PC-3 (cell line): Measurements from ENCODE around the gene DIP2B. TPM values are rescaled to one million over a fixed set of nuclear protein-coding genes. Genes with fewer than 3 reads are reported as not detected.
A peak's percentile ranks its signal among the peaks of the same experiment; 100 is the strongest.

Source experiments
- ATAC-seq: fragments of 200-7000 bp; cut with Tn5 transposase; 2 replicates; pipeline ENCODE4 v1.9.1; 2020; ENCODE audit warnings: mild to moderate bottlenecking, moderate library complexity
- BruUV-seq: library from RNA; stranded (reverse); fragments of 400-500 nt; replicated peaks from 2 replicates; lab custom pipeline; 2021; lab: Mats Ljungman, UMichigan
- CTCF ChIA-PET: fragments of 300-600 bp; sonication (Branson Sonifier 250); formaldehyde crosslinking; loops from one replicate; lab custom pipeline; 2022; ENCODE audit warnings: antibody characterized with exemption; lab: Charles Lee
- POLR2A ChIA-PET: fragments of 300-600 bp; sonication (Branson Sonifier 250); formaldehyde crosslinking; loops from one replicate; lab custom pipeline; 2022; ENCODE audit warnings: antibody characterized with exemption; ENCODE audit not compliant: unreplicated experiment; lab: Charles Lee
- DNase-seq: peaks from one replicate; pipeline ENCODE4 v3.0.0-alpha.2; 2015
- H2AFZ ChIP-seq: fragments of 300-600 bp; sonication (generic); 2 replicates; pipeline ENCODE4 v1.6.0; 2016; ENCODE audit warnings: antibody characterized with exemption, low read length
- H3F3A ChIP-seq: fragments of 300-600 bp; sonication (generic); one replicate; pipeline ENCODE4 v1.6.0; 2017; ENCODE audit warnings: antibody characterized with exemption, low read length, control low read depth, mild to moderate bottlenecking; ENCODE audit not compliant: unreplicated experiment
- H3K27ac ChIP-seq: fragments of 300-600 bp; sonication (generic); 2 replicates; pipeline ENCODE4 v1.5.1; 2016; ENCODE audit warnings: mild to moderate bottlenecking, low read length
- H3K27me3 ChIP-seq: fragments of 300-600 bp; sonication (generic); 2 replicates; pipeline ENCODE4 v1.6.1; 2016; ENCODE audit warnings: low read length, mixed read lengths
- H3K36me3 ChIP-seq: fragments of 300-600 bp; sonication (generic); 2 replicates; pipeline ENCODE4 v1.6.1; 2016; ENCODE audit warnings: low read depth, mixed run types, low read length, mixed read lengths
- H3K4me1 ChIP-seq: fragments of 300-600 bp; sonication (generic); 2 replicates; pipeline ENCODE4 v1.5.1; 2016; ENCODE audit warnings: low read length; ENCODE audit not compliant: insufficient read depth
- H3K4me2 ChIP-seq: fragments of 300-600 bp; sonication (generic); 2 replicates; pipeline ENCODE4 v1.6.0; 2016; ENCODE audit warnings: low read length
- H3K4me3 ChIP-seq: fragments of 300-600 bp; sonication (generic); 2 replicates; pipeline ENCODE4 v1.5.1; 2016; ENCODE audit warnings: mild to moderate bottlenecking, low read length, mixed read lengths
- H3K79me2 ChIP-seq: fragments of 300-600 bp; sonication (generic); 2 replicates; pipeline ENCODE4 v1.6.1; 2017; ENCODE audit warnings: low read length, mixed read lengths
- H3K9ac ChIP-seq: fragments of 300-600 bp; sonication (generic); 2 replicates; pipeline ENCODE4 v1.6.0; 2016; ENCODE audit warnings: mild to moderate bottlenecking, low read length
- H3K9me2 ChIP-seq: fragments of 300-600 bp; sonication (generic); replicated peaks from 2 replicates; pipeline ENCODE4 v1.6.1; 2016; ENCODE audit warnings: mixed run types, low read length, mixed read lengths
- H3K9me3 ChIP-seq: fragments of 300-600 bp; sonication (generic); 2 replicates; pipeline ENCODE4 v1.6.1; 2016; ENCODE audit warnings: low read length, mixed read lengths
- H4K20me1 ChIP-seq: fragments of 300-600 bp; sonication (generic); 2 replicates; pipeline ENCODE4 v1.6.1; 2016; ENCODE audit warnings: low read length, mixed read lengths
- CTCF ChIP-seq: fragments of 300-600 bp; sonication (generic); conservative IDR thresholded peaks from 2 replicates; pipeline ENCODE4 v1.5.1; 2017; ENCODE audit warnings: antibody characterized with exemption, low read depth, mild to moderate bottlenecking, low read length
- EZH2 ChIP-seq: fragments of 300-600 bp; sonication (generic); IDR thresholded peaks from one replicate; pipeline ENCODE4 v1.6.1; 2017; ENCODE audit warnings: antibody characterized with exemption, mild to moderate bottlenecking, low read length; ENCODE audit not compliant: unreplicated experiment
- EZH2phosphoT487 ChIP-seq: fragments of 300-600 bp; sonication (generic); IDR thresholded peaks from 2 replicates; pipeline ENCODE4 v1.6.1; 2018; ENCODE audit warnings: mild to moderate bottlenecking, antibody characterized with exemption, low read length, borderline replicate concordance
- intact Hi-C: fragments of 100-400 bp; cut with micrococcal nuclease; formaldehyde crosslinking; loops from 2 replicates; pipeline ENCODE4 v1.9.0; 2023
- total RNA-seq: library from RNA; depleted of rRNA; stranded (reverse); fragments of >200 nt; gene quantifications from 2 replicates; pipeline ENCODE4 v1.2.3, GENCODE V29; 2014

DIP2B gene
- total RNA-seq, 1 experiment from 2014 or later, result 36.3 TPM

- no peaks in the 10 kb centered on the region for H3F3A ChIP-seq
- no peak for DNase-seq
- no peak for TF ChIP-seq CTCF
- TF ChIP-seq EZH2, result no peak
- no peak for TF ChIP-seq EZH2phosphoT487
- H3K4me3 ChIP-seq, result no peak overlapping the region
- no peak overlapping the region for H3K4me2 ChIP-seq
- ChIA-PET POLR2A (no interaction called here), CTCF (interaction anchor here (0.7 kb wide), 1 partner anchor 267 kb away, joined by 10 read pairs; no protein-coding TSS in a partner anchor)
- no peaks in the 10 kb centered on the region for H3K9me3 ChIP-seq
- no peaks in the 10 kb centered on the region for H3K9me2 ChIP-seq
- H3K79me2 ChIP-seq, result no peaks in the 10 kb centered on the region
- intact Hi-C loops, result no loop called here
- no peaks in the 10 kb centered on the region for H3K27me3 ChIP-seq
- BruUV-seq, result no TSS peak
- ATAC-seq, result no peak
- H3K4me1 ChIP-seq, result no peaks in the 10 kb centered on the region
- H2AFZ ChIP-seq, result no peak overlapping the region
- no peaks in the 10 kb centered on the region for H4K20me1 ChIP-seq
- H3K27ac ChIP-seq, result no peak overlapping the region
- H3K9ac ChIP-seq, result no peak overlapping the region
- peaks cover 41% of the 10 kb centered on the region for H3K36me3 ChIP-seq
Observed at GRCh38 chr12:50467439-50467838, 37.3 kb upstream of the DIP2B start.

GRCh38 chr12:50477241-50477832 is 27.4 kb upstream of the DIP2B start:
- BruUV-seq, result TSS peak; percentile 8
- Histone ChIP-seq H3K4me1 (no peaks in the 10 kb centered on the region), H3K36me3 (peaks cover 44% of the 10 kb centered on the region), H2AFZ (no peak overlapping the region), H3K79me2 (no peaks in the 10 kb centered on the region), H3K4me3 (no peak overlapping the region), H3K27ac (no peak overlapping the region), H3K4me2 (no peak overlapping the region), H3K27me3 (no peaks in the 10 kb centered on the region), H3K9me3 (no peaks in the 10 kb centered on the region), H3K9ac (no peak overlapping the region), H4K20me1 (no peaks in the 10 kb centered on the region), H3K9me2 (no peaks in the 10 kb centered on the region), H3F3A (no peaks in the 10 kb centered on the region)
- intact Hi-C loops, result no loop called here
- ChIA-PET CTCF (no interaction called here), POLR2A (no interaction called here)
- TF ChIP-seq CTCF (no peak), EZH2 (no peak), EZH2phosphoT487 (no peak)
- no peak for DNase-seq
- ATAC-seq, result no peak

- Histone ChIP-seq H3K4me1 (no peaks in the 10 kb centered on the region), H3F3A (no peaks in the 10 kb centered on the region), H3K9ac (no peak overlapping the region), H4K20me1 (no peaks in the 10 kb centered on the region), H3K27ac (no peak overlapping the region), H3K9me2 (no peaks in the 10 kb centered on the region), H3K36me3 (peaks cover 7% of the 10 kb centered on the region; the same call in 1 of the 2 replicates), H3K4me3 (no peak overlapping the region), H2AFZ (no peak overlapping the region), H3K4me2 (no peak overlapping the region), H3K79me2 (no peaks in the 10 kb centered on the region), H3K9me3 (no peaks in the 10 kb centered on the region), H3K27me3 (no peaks in the 10 kb centered on the region)
- intact Hi-C loops, result no loop called here
- ChIA-PET POLR2A (no interaction called here), CTCF (no interaction called here)
- BruUV-seq, result no TSS peak
- peak; percentile 24 for DNase-seq
- TF ChIP-seq CTCF, result no peak
- TF ChIP-seq EZH2phosphoT487, result no peak
- no peak for TF ChIP-seq EZH2
- peak; percentile 37; the same call in 1 of the 2 replicates for ATAC-seq
Observed at GRCh38 chr12:50482571-50482970, 22.2 kb upstream of the DIP2B start.
